ENCODE data around the gene TRAF3IP3.

DNA sequence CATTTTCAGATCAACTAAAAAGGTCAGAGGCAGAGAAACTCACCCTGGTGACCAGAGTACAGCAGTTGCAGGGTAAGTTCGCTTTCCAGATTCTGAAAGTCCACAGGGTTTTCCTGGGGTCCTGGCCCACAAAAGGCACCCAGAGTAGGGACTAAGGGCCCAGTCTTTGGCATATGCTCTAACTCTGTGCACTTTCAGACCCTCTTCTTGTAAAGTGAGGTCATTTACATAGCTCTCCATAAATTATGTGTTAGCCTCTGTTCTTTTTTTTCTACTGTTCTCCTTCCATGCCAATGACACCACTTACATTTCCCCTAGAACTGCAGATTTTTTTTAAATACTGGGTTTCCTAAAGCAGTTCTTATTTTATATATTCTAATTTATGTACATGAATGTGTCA, 22.2 kb downstream of the TRAF3IP3 start:
- TF ChIP-seq, protein P1, sequence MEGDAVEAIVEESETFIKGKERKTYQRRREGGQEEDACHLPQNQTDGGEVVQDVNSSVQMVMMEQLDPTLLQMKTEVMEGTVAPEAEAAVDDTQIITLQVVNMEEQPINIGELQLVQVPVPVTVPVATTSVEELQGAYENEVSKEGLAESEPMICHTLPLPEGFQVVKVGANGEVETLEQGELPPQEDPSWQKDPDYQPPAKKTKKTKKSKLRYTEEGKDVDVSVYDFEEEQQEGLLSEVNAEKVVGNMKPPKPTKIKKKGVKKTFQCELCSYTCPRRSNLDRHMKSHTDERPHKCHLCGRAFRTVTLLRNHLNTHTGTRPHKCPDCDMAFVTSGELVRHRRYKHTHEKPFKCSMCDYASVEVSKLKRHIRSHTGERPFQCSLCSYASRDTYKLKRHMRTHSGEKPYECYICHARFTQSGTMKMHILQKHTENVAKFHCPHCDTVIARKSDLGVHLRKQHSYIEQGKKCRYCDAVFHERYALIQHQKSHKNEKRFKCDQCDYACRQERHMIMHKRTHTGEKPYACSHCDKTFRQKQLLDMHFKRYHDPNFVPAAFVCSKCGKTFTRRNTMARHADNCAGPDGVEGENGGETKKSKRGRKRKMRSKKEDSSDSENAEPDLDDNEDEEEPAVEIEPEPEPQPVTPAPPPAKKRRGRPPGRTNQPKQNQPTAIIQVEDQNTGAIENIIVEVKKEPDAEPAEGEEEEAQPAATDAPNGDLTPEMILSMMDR (IDR thresholded peaks at IDR 0.05): no peak
- no peak for TF ChIP-seq POLR2A (IDR thresholded peaks at IDR 0.05)
